Astrocyte of the spinal cord (primary cell): ENCODE measurements around the gene DENND11.

Source experiments
- DNase-seq: peaks from one replicate; pipeline ENCODE4 v3.0.0; 2011; ENCODE audit warnings: low read depth, low spot score
- H3K4me3 ChIP-seq: 2 replicates; pipeline ENCODE4 v1.5.1; 2011; ENCODE audit warnings: low read depth, mild to moderate bottlenecking, low read length, moderate library complexity
- in situ Hi-C: cut with HindIII; loops from 2 replicates; pipeline ENCODE4 v1.10.0; 2017; ENCODE audit warnings: low sequenced_read_pairs
- TF ChIP-seq, protein P1 (sequence below): IDR thresholded peaks from 2 replicates; pipeline ENCODE4 v1.5.1; 2012; ENCODE audit warnings: low read depth, mild to moderate bottlenecking, low read length, inconsistent platforms

The DENND11 gene, protein sequence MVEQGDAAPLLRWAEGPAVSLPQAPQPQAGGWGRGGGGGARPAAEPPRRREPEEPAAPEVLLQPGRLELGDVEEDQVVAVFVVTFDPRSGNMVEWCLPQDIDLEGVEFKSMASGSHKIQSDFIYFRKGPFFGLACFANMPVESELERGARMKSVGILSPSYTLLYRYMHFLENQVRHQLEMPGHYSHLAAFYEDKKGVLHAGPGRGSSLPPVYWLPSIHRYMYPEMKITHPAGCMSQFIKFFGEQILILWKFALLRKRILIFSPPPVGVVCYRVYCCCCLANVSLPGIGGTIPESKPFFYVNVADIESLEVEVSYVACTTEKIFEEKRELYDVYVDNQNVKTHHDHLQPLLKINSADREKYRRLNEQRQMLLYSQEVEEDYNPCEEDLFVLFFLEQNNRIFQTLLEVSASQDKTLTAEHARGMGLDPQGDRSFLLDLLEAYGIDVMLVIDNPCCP

DNA sequence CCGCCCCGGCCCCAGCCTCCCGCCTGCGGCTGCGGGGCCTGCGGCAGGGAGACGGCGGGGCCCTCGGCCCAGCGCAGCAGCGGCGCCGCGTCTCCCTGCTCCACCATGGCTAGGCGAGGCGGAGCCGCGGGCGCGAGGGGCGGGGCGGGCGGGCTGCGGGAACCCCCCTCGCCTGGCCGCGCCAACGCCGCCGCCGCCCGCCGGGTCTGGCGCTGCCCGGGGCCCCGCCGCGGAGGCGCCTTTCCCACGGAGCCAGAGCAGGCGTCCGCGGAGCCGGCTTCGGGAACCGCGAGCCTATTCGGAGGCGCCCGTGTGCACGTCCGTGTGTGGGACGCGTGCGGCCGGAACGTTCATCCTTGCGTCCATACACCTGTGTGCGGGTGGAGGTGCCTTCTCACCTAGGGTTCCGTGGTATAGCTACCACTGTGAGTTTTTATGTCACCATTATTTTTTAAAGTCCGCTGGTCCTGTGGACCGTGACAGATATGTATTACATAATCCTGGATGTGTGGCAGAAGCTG is at the start of gene DENND11:
Gene DENND11, minus strand, starts transcription at position 120 of the 521 bp plus-strand sequence. Its CDS starts 13 bp downstream, at position 107.
- peak within 1 kb of the TSS; percentile 64 for H3K4me3 ChIP-seq
- TF ChIP-seq, protein P1, sequence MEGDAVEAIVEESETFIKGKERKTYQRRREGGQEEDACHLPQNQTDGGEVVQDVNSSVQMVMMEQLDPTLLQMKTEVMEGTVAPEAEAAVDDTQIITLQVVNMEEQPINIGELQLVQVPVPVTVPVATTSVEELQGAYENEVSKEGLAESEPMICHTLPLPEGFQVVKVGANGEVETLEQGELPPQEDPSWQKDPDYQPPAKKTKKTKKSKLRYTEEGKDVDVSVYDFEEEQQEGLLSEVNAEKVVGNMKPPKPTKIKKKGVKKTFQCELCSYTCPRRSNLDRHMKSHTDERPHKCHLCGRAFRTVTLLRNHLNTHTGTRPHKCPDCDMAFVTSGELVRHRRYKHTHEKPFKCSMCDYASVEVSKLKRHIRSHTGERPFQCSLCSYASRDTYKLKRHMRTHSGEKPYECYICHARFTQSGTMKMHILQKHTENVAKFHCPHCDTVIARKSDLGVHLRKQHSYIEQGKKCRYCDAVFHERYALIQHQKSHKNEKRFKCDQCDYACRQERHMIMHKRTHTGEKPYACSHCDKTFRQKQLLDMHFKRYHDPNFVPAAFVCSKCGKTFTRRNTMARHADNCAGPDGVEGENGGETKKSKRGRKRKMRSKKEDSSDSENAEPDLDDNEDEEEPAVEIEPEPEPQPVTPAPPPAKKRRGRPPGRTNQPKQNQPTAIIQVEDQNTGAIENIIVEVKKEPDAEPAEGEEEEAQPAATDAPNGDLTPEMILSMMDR, result no peak
- DNase-seq, result no peak
- in situ Hi-C loops, result no loop called here

DNA sequence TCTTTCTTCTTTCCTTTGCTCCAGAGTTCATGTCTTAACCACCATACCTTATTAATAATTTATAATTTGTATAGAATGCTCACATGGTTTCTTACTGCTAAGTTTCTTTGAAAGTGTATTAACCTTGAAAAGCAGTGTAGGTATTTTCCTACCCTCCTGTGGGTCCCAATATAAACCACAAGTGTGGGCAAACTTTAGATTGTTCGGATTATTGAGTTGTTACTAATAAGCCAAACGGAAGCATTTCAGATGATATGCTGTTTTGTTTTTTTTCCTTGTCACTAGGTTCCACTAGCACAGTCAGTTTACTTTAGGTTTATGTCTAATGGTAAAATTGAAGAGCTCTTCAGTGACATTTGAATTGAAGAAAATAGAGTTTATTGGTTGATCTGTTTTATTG is 46.4 kb upstream of the DENND11 start:
- TF ChIP-seq, protein P1, result no peak
- DNase-seq, result peak; percentile 46
- in situ Hi-C loops, result no loop called here
- no peak overlapping the region for H3K4me3 ChIP-seq

DNA sequence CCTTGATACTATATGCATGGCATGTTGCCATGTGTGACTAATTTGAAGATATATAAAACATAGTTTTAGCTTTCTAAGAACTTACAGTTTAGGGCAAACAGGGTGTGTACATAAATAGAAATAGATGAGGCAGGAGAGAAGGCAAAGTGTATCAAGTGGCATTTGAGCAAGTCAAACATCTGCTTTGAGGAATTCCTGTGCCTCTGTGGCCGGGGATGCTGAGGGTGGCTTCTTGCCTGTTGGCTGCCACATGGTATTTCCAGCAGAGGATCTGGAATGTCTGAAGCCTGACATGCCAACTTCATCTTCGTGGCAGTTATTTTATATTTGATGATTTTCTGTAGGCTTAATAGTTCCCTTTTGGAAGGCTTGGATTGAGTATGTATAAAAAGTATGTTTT is 42.2 kb upstream of the DENND11 start:
- no peak for DNase-seq
- TF ChIP-seq, protein P1, result no peak
- in situ Hi-C loops, result no loop called here
- H3K4me3 ChIP-seq, result no peak overlapping the region

DNA sequence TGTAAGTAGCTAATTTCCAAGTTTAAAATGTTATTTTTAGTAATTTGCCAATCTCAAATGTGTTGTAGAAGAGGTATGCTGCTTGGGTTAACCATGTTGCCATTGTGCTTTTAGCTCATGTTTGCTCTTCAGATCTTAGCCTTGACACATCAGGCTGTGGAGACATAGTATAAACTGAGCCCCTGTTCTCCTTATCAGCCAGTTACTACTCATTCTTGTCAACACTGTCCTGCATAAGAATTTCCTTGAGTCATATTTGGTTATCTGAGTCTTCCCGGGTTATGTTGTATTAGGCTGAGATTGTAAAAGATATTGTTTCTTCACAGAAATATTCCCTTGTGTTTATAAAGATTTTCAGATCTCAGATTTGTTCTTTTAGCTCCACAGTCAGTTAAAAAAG is 40.3 kb upstream of the DENND11 start:
- no peak overlapping the region for H3K4me3 ChIP-seq
- DNase-seq, result no peak
- in situ Hi-C loops, result no loop called here
- TF ChIP-seq, protein P1, result no peak

DNA sequence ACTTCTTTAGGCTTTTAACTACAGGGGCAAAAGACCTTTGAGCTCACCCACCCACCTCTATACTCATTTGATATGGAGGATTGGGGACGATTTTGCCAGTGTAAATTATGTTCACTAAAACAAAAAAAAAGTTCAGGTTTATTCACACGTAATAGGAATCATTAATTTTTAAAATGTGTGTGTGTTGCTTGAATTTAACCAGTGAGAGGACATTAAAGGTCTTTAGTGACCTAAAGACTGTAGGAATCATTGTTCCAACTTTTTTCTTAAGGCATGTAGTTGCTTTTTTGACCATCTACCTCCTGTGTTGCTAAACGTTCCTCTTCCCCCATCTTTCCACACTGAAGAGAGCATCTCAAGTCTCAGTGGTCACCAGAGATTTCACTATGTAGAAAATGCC is 37.3 kb upstream of the DENND11 start:
- DNase-seq, result no peak
- in situ Hi-C loops, result no loop called here
- peak overlapping the region; percentile 97 for H3K4me3 ChIP-seq
- TF ChIP-seq, protein P1, result no peak

DNA sequence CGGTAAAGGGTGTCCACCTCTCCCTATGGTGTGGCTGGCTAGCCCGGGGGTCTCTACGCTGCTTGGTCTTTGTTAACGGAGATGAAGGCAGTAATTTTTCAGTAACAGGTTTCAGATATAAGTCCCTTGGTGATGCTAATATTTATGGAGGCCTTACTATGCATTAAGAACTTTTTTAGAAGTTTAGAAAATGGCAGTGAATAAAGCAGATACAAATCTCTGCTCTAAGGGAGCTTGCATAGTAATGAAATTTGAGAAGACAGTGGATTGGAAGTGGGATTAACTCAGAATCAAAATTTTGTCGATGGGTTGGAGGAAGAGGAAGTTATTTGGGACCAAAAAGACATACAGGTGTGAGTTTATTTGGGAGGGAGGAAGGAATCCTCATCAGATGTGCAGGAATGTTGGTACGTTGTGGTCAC is 36.6 kb upstream of the DENND11 start:
- TF ChIP-seq, protein P1, result peak; percentile 16
- in situ Hi-C loops, result no loop called here
- peak overlapping the region; percentile 97 for H3K4me3 ChIP-seq
- DNase-seq, result no peak
